NCI-H1417 treated with DMSO at 0.1 percent for 48 hours (cell line): ENCODE measurements around the gene CRISPLD2.

ENCODE experiments used
- DNase-seq: peaks from one replicate; lab custom pipeline; 2025; lab: John Stamatoyannopoulos, UW

CRISPLD2 gene

DNA sequence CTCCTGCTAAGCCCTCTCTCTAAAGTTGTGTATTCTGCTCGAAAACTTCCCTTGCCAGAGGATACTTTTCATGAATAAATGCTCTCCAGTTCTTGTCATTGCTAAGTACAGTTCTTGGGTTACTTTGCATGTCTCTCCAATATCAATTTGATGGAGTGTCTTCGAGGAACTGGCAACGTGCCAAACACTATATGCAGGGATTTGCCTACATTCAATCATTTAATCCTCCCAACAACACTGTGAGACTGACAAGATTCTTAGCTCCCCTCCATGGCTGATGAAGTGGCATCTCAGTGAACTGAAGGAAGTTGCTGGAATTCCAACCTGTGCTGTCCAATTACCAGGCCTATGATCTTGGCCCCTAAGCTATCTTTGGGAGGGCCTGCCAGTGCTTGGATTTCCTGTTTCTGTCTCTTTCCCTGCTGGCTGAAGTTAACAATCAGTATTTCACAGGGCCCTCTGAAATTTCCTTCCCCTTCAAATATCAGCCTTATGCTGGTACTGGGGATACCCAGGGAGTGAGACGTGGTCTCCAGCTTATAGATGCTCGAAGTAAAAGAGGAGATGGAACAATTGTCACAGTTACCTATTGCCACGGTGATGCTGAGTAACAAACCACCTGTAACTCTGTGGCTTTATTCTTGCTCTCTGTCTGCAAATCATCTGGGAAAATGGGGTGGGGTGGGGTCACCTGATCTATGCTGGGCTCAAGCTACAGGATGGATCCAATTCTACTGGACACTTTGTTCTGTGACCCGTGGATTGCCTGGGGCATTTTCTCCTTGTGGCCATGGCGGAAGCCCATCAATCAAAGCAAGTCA is 19.4 kb upstream of the CRISPLD2 start:
- DNase-seq, result no peak

DNA sequence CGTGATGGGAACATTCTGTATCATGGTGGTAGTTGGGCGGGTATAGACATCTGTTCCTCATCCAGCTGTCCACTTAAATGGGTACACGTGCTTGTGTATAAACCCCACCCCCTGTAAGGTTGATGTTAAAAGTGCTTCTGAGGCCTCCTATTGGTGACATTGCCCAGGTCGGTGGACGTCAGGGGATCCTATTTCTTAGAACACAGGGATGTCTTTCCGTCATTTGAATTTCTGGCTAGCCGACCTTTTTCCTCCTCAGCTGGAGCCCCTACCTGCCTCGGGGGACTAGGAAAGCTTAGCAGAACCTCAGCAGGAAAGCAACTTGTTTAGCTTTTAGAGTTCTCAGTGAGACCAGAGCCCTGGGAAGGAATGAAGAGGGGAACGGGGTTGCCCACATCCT is 16.6 kb upstream of the CRISPLD2 start:
- DNase-seq, result no peak

GRCh38 chr16:84804326-84804725 is 15.5 kb upstream of the CRISPLD2 start:
- no peak for DNase-seq

- DNase-seq, result no peak
Observed at GRCh38 chr16:84806256-84806889, 13.4 kb upstream of the CRISPLD2 start.

- DNase-seq, result no peak
Observed at GRCh38 chr16:84806890-84807258, 12.9 kb upstream of the CRISPLD2 start.

- DNase-seq, result no peak
Observed at GRCh38 chr16:84807776-84808175, 12.0 kb upstream of the CRISPLD2 start.

GRCh38 chr16:84808826-84809225 is 11.0 kb upstream of the CRISPLD2 start:
- no peak for DNase-seq

DNA sequence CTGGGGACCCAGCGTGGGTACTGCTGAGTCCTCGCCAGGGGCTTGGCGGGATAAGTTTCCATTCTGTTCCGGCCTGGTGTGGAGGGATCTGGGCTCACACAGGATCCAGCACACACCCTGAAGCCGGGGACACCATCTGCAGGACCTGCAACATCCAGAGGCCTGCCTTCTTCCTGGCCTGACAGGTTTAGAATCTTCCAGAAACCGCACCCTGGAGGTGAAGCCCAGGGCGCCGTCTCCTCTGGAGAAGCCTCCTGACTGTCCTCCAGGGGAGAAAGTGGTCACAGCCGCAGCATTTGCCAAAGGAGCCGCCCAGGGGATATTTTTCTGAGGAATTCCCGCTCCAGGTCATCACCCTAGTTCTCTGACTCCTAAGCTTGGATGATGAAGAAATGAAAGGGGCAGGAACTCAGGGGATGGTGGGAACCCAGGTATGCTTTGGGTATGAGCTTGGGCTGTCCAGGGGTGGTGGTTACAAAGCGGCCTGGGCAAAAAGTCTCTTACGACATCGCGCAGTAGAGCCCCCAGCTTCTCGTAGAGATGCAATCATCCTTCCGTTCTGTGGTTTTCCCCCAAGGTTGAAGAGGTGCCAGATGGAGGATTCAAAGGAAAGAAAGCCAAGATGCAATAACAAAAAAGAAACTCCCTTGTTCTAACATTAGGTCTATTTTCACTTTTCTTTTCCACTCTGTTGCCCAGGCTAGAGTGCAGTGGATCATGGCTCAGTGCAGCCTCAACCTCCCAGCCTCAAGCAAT is 9.1 kb upstream of the CRISPLD2 start:
- no peak for DNase-seq

DNA sequence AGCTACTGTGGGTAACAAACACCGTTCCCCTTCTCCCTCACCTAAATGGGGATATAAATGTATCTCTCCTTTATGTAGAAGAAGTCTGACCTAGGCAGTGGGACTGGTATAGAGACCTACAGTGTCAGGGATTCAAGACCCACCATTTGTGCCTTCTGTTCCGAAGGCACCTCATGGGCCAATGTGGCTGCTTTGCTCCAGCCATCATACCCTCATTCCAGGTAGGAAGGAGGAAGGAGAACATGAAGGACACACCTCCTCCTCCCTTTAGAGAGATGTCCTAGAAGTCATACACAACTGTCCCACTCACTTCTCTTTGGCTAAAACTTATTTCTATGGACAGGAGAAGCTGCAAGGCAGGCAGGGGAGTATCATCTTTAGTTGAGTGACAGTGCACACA is 8.3 kb upstream of the CRISPLD2 start:
- DNase-seq, result no peak

DNA sequence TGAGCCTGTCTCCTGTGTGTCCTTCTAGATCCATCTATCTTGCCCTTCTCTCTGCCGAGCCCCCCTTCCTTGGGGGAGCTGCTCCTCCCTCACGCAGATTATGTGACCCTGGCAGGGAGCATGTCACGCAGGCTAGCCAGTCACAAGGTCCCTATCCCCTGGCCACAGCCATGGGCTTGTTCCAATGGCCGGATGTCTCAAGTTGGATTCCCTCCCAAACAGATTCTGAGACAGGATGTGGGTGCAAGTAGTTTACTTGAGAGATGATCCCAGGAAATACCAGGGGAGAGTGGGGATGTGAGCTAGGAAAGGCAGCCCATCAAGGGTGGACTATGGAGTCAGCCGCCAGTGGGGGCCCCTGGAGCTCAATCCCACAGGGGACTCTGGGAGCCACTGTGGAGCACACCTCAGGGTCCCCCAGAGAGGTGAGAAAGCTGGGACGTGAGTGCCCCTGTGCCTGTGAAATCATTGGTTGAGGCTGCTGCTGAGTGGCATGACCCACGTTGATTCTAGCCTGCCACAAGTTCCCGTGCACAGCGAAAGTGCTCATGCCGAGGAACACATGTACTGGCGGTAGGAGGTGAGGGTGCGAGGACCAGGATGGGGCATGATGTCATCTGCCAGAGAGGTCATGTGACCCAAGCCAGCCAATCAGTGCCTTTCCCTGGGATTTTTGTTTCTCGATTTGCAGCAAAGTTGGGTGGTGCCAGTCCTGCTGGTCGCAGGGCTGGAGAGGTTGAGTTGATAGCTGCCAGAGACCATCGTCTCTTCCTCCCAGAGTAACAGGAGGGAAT is 6.4 kb upstream of the CRISPLD2 start:
- no peak for DNase-seq

GRCh38 chr16:84815462-84815861 is 4.3 kb upstream of the CRISPLD2 start:
- DNase-seq, result no peak

DNA sequence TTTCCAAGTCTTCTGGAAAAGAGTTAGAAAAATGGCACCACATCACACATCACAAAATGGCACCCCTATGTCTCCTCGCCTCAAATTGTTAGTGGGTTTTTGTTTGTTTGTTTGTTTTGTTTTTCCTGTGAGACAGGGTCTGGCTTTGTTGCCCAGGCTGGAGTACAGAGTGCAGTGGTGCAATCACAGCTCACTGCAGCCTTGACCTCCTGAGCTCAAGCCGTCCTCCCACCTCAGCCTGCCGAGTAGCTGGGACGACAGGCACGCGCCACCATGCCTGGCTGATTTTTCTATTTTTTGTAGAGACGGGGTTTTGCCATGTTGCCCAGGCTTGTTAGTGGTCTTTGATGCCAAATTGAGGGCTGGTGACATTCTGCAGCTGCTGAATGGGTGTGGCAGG is 3.8 kb upstream of the CRISPLD2 start:
- no peak for DNase-seq

- no peak for DNase-seq
Observed at GRCh38 chr16:84816485-84816884, 3.3 kb upstream of the CRISPLD2 start.

- no peak for DNase-seq
Observed at GRCh38 chr16:84817206-84817605, 2.6 kb upstream of the CRISPLD2 start.

GRCh38 chr16:84817613-84818012 is 2.2 kb upstream of the CRISPLD2 start:
- DNase-seq, result no peak

GRCh38 chr16:84818133-84818532 is 1.7 kb upstream of the CRISPLD2 start:
- DNase-seq, result no peak

DNA sequence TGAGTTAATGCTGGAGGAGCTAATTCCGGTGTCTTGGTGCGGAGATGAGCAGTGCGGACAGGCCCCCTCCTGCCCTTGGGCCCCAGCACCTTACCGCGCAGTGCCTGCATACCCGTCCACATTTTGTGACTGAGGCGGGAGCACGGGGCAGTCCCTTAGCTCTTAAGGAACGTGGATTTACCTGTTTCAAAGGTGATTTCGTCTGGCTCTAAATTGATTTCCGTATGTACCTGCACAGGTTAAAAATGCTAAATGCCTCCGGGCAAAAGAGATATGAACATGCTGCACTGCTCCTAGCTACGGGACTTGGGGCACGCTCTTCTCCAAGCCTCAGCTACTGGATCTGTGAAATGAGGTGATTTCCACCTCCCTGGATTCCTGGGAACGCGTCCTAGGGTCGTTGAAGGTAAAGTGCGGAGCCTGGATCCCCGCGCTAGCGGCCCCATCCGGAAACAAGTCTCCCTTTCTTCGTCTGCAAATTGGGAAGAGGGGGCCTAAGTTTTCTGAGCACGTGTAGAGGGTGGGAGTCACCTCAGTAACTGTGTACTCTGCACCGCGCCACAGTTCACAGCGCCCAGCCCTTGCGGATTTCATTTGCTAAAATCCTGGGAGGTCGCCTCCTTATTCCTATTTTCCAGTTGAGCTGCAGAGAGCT is 669 bp upstream of the CRISPLD2 start:
- DNase-seq, result no peak

DNA sequence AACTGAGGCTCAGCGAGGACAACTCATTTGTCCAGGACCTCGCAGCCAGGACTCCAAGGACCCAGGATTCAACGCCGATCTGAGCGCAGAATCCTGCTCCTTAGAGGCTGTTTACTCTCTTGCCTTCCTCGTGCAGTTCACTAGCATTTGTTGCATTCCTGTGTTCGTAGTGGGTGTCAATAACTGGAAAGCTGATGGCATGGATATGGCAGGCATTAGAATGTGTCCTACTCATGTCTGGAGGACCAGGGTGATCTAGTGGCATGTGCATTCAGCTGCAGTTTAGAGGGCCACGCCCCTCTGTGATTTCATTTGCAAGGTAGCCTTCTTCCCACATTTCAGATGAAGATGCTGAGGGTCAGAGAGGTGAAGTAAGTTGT is 510 bp downstream of the CRISPLD2 start:
- DNase-seq, result no peak

- DNase-seq, result no peak
Observed at GRCh38 chr16:84820771-84821170, 986 bp downstream of the CRISPLD2 start.

DNA sequence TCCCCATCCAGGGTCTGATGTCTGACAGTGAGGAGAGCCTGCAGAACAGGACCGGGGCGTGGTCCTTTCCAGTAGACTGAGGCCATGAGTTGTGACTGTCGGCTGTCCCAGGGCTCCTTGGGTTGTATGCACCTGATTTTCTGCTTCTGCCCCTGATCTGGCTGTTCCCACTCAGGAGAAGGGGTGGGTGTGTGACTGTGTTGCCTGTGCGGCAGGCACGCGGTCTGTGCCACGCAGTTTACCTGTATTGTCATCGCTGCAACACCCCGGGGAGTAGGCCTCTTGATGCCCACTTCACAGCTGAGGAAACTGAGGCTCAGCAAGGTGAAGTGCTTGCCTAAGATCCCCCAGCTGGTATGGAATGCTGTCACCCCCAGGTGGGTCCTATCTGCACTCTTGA is 1.4 kb downstream of the CRISPLD2 start:
- DNase-seq, result no peak
